NOMO-1 (cell line): Measurements from ENCODE around the gene BEGAIN.

ENCODE experiments used
- DNase-seq, 2 experiments: peaks; one replicate each; lab custom pipeline; 2025; ENCODE audit not compliant: unreplicated experiment in 2 of 2; lab: John Stamatoyannopoulos, UW

Gene BEGAIN

GRCh38 chr14:100616854-100617409 lies 29.7 kb upstream of the BEGAIN start:
- no peak for DNase-seq

DNA sequence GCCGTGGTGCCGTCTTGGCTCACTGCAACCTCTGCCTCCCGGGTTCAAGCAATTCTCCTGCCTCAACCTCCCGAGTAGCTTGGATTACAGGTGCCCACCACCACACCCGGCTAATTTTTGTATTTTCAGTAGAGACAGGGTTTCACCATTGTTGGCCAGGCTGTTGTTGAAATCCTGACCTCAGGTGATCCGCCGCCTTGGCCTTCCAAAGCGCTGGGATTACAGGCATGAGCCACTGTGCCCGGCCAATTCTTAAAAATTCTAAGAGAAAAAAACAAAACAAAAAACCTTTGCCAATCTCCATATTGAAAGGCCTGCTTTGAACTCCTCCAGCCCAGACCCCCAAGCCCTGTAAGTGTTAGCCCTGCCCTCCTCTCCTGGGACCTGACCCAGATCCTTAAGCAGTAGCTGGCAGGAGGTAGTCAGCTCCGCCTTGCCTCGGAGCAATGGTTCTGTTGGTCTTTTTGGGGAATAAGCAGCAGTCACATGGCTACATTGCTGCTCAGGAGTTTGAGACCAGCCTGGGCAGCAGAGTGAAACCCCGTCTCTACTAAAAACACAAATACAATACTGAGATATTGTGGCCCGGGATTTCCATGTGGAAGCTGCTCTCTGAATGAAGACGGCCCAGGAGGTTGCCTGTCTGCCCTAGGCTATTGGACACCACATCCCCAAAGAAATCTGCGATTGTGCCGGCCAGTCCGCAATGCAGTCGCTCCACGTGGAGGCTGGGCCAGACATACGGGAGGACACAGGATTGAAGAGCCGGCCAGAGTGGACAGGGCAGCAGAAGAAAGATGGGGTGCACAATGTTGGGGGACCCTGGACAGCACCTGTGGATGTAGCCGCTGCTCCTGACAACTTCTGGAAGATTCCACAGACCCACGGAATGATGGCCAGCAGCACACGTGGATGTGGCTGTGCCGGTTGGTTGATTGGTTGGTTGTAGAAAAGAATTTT lies 28.8 kb upstream of the BEGAIN start:
- DNase-seq: no peak

GRCh38 chr14:100614803-100615202 lies 27.6 kb upstream of the BEGAIN start:
- no peak for DNase-seq

DNA sequence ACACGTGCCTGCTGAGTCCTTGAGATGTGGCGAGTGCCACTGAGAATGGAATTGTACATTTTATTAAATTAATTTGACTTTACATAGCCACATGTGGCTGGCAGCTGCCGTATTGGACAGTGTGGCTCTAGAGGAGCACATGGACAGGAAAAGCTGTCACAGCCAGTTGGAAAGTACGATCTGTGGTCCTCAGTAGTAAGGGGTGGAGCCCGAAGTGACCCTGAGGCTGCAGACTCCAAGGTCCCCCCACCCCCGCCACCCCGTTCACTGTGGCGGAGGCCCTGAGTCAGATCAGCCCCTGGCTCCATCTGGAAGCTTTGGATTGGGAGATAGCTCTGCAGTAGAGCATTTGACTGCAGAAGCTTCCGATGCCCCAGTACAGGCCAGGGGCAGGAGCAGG lies 25.8 kb upstream of the BEGAIN start:
- no peak for DNase-seq

GRCh38 chr14:100611811-100612480 lies 24.7 kb upstream of the BEGAIN start:
- no peak for DNase-seq

DNA sequence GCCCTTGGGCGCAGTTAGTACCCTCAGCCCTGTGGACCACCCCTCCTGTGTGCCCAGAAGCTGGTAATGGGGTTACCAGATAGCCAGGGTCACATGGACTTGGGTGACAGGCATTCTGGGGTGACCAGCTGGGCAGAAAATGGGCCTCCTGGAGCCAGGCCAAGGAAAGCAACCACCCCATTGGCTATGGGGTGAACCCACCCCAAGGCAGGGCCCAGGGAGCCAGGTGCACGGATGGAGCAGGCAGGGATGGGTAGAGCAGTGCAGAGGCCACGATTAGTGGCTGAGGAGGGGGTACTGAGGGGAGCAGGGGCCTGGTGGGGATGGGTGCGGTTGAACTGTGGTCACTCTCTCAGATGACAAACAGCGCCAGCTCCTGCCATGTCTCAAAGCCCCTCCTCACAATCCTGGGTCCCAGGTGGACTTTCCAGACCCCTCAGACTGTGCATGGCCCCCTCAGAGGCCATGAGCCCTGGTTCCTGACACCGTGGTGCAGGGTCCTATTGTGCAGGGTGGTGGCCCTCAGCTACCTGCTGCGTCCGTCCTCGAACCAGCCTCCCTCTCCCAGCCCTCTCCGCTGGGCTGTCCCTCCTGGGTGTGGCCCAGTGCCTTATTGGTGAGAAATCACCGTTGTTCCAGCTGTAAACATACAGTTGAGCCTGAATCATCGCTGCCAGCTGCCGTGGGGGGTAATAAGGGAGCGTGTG lies 23.4 kb upstream of the BEGAIN start:
- DNase-seq: no peak

DNA sequence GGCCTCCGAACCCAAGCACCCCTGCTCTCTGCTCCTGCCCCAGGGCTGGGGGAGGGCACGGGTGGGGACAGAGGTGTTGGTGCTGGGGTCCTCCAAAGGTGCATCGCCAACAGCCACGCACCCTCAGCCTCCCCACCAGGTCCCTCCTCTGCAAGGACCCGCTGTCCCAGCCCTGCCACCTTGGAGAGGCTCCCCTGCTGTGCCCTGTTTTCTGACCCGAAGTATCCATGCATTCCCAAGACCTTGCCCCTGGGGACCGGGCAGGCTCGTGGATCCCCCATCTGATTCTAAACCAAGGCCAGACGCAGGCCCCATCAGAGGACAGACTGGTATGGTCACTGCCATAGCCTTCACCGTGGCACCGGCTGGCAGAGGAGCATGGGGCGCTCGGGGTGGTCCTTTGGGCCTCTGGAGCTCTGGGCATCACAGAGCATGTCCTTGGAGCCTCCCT lies 22.7 kb upstream of the BEGAIN start:
- no peak for DNase-seq

GRCh38 chr14:100609331-100609870 lies 22.2 kb upstream of the BEGAIN start:
- no peak for DNase-seq

DNA sequence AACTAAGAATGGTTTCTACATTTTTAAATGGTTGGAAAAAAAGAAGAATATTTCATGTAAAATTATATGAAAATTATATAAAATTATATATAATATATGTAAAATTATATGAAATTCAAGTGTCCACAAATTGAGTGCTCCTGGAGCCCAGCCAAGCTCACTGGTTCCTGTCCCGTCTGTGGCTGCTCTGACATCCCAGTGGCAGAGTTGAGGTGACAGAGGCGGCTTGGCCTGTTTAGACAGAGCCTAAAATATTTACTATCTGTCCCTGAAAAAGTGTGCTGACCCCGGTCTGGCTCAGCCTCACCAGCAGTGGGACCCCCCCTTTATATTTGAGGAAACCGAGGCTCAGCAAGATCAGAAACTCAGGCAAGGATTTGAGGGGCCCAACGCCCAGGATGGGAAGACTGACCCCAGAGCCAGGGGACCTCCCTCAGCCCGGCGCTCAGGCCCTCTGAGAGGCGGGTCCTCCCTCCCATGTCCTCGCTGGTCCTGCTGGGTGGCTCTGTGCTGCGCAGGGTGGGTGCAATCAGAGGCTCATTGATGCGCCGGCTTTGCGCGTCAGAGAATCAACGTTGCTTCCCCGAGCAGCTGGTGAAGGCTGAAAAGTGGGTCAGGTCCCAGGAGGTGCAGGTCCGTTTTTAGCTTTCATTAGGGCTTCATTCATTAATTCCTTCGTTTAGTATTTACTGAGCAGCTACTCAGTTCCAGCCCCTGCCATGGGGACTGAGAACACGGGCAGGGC lies 21.5 kb upstream of the BEGAIN start:
- no peak for DNase-seq

GRCh38 chr14:100608064-100608463 lies 20.8 kb upstream of the BEGAIN start:
- DNase-seq: no peak

- DNase-seq: no peak
These were observed 20.4 kb upstream of the BEGAIN start for GRCh38 chr14:100607611-100607956.

GRCh38 chr14:100606687-100607610 lies 19.7 kb upstream of the BEGAIN start:
- DNase-seq: no peak

- no peak for DNase-seq
These were observed 18.8 kb upstream of the BEGAIN start for GRCh38 chr14:100605706-100606686.

- no peak for DNase-seq
These were observed 18.0 kb upstream of the BEGAIN start for GRCh38 chr14:100605230-100605629.

- DNase-seq: no peak
These were observed 17.5 kb upstream of the BEGAIN start for GRCh38 chr14:100604709-100605108.

- DNase-seq: no peak
These were observed 16.9 kb upstream of the BEGAIN start for GRCh38 chr14:100604121-100604501.

DNA sequence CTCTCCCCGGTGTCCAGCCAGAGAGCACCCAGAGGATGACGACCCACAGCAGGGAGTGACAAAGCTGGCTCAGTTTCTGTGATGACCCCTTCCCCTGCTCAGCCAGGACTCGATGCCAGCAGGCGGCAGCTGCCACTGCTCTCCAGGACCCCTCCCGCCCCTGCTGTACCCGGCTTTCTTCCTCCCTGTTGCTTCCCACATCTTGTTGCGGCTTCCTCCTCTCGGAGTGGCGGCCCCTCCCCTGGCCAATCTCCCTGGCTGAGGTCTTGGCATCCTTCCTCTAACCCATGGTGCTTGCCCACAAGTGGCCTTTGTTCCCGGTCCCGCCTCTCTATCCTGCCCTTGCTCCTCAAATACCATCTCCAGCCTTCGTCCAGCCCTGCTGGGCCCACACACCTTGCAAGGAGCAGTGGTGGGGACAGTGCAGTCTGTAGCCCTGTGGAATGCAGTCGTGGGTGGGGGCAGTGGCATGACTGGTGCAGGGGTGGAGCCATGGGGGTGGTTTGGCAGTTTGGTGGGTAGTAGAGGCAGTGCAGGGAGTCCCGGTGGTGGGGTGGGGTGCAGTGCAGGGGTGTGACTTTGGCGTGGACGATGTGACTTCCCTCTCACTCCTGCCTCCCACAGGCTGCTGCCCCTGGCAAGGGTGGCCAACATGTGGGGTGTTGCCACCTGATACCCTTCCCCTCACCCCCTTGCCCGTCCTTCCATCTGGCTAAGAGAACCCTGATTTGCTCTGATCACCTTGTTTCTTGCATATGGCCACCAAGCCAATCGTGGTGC lies 16.3 kb upstream of the BEGAIN start:
- no peak for DNase-seq
